HepG2 (cell line): ENCODE data around the gene PDE3A. TPM values are rescaled to one million over a fixed set of nuclear protein-coding genes. Genes with fewer than 3 reads are reported as not detected.

Experiments used
- ATF1 ChIP-seq: IDR thresholded peaks from 2 replicates; pipeline ENCODE4 v1.6.1; 2016; ENCODE audit warnings: mild to moderate bottlenecking, control low read depth
- BHLHE40 ChIP-seq: IDR thresholded peaks from 2 replicates; pipeline ENCODE4 v1.6.1; 2011; ENCODE audit warnings: low read length, improper control_type of control experiment
- ISL2 ChIP-seq: sonication (generic); formaldehyde crosslinking; IDR thresholded peaks from 2 replicates; pipeline ENCODE4 v1.5.0; 2020; ENCODE audit warnings: missing genetic modification reagents
- KLF6 ChIP-seq: IDR thresholded peaks from 2 replicates; pipeline ENCODE4 v1.8.0; 2016; ENCODE audit warnings: missing biosample characterization, missing genetic modification reagents
- RCOR2 ChIP-seq: IDR thresholded peaks from 2 replicates; pipeline ENCODE4 v1.6.1; 2016; ENCODE audit warnings: missing biosample characterization, missing genetic modification reagents
- SOX13 ChIP-seq, 3 experiments: fragments of 450-650 bp in 1 of 3; sonication (generic) in 1 of 3; formaldehyde crosslinking in 1 of 3; IDR thresholded peaks in 2 of 3; conservative IDR thresholded peaks in 1 of 3; 2 replicates each; pipeline versions ENCODE4 v1.5.0 to v1.6.1; 2016 to 2020; ENCODE audit warnings: antibody characterized with exemption in 1 of 3, mild to moderate bottlenecking in 1 of 3, missing compliant biosample characterization in 1 of 3, missing genetic modification reagents in 1 of 3, moderate library complexity in 1 of 3
- TMF1 ChIP-seq: sonication (generic); formaldehyde crosslinking; IDR thresholded peaks from 2 replicates; pipeline ENCODE4 v1.8.1; 2022; ENCODE audit warnings: low read depth, missing genetic modification reagents
- ZBTB8A ChIP-seq: sonication (generic); formaldehyde crosslinking; IDR thresholded peaks from 2 replicates; pipeline ENCODE4 v1.4.0; 2020; ENCODE audit warnings: mild to moderate bottlenecking, low read depth, missing genetic modification reagents, borderline replicate concordance
- ZNF30 ChIP-seq: sonication (generic); formaldehyde crosslinking; IDR thresholded peaks from 2 replicates; pipeline ENCODE4 v1.5.0; 2020; ENCODE audit warnings: mild to moderate bottlenecking, missing genetic modification reagents
- ZNF441 ChIP-seq: sonication (generic); formaldehyde crosslinking; IDR thresholded peaks from 2 replicates; pipeline ENCODE4 v1.7.0; 2021; ENCODE audit warnings: missing genetic modification reagents, borderline replicate concordance
- ZNF713 ChIP-seq: sonication (generic); formaldehyde crosslinking; IDR thresholded peaks from 2 replicates; pipeline ENCODE4 v1.4.0; 2020; ENCODE audit warnings: mild to moderate bottlenecking, missing genetic modification reagents
- polyA plus RNA-seq, 8 experiments: library from polyadenylated mRNA; depleted of rRNA in 3 of 8; stranded (reverse) in 7 of 8; unstranded in 1 of 8; fragments of >200 nt; fragmentation: Illumina TruSeq in 4 of 8; extraction: Trizol in 4 of 8; gene quantifications; 2 replicates each; pipeline versions ENCODE4 v1.2.1 to v1.2.3, GENCODE V29; 2011 to 2016; ENCODE audit warnings: low read depth in 4 of 8, missing spikeins in 1 of 8, mixed read lengths in 1 of 8; ENCODE audit not compliant: insufficient read depth in 1 of 8
- total RNA-seq, 5 experiments: library from RNA; depleted of rRNA; stranded (reverse); fragments of >200 nt; fragmentation: Illumina TruSeq; extraction: Trizol; gene quantifications; 2 replicates each; pipeline ENCODE4 v1.2.3, GENCODE V29; 2016; ENCODE audit warnings: low read depth in 1 of 5
- TF ChIP-seq, protein P1 (sequence below): sonication (generic); formaldehyde crosslinking; IDR thresholded peaks from 2 replicates; pipeline ENCODE4 v1.4.0; 2020; ENCODE audit warnings: missing genetic modification reagents
- TF ChIP-seq, protein P2 (sequence below): sonication (generic); formaldehyde crosslinking; IDR thresholded peaks from 2 replicates; pipeline ENCODE4 v1.4.0; 2020; ENCODE audit warnings: mild to moderate bottlenecking, missing genetic modification reagents, borderline replicate concordance
- TF ChIP-seq, protein P3 (sequence below): sonication (generic); formaldehyde crosslinking; IDR thresholded peaks from 2 replicates; pipeline ENCODE4 v1.8.0; 2023; ENCODE audit warnings: mild to moderate bottlenecking, missing genetic modification reagents
- TF ChIP-seq, protein P4 (sequence below): sonication (generic); formaldehyde crosslinking; IDR thresholded peaks from 2 replicates; pipeline ENCODE4 v1.4.0; 2020; ENCODE audit warnings: missing genetic modification reagents

The PDE3A gene
- total and polyA plus RNA-seq, 2 of the 13 experiments (the other 11 are each of a cell fraction or from before 2014, with no cell fraction given), result 0.77 to 1.5 TPM

DNA sequence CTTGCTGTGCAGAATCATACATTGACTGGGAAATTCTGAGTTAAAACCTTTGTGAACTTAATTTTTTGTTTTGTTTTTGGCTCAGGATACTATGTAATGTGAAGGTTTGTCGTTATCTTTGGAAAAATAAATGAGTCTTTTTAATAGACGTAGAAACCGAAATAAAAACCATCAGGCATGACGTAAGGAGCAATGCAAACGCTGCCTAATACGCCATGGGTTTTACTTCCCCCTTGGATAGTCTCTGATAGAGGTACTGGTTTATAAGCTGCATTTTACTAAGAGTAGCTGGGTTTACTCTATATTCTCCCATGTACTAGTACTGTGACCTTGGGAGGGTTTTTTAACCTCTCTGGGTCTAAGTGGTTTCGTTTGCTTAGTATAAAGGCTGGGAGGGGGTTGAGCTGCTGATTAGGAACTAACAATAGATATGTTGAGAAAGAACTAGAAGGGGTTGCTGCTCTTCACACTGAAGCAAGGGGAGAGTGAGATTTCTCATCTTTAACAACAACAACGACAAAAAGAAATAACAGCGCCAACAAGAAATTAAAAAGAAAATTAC is 260.0 kb downstream of the PDE3A start (continued):
- TF ChIP-seq, protein P1, sequence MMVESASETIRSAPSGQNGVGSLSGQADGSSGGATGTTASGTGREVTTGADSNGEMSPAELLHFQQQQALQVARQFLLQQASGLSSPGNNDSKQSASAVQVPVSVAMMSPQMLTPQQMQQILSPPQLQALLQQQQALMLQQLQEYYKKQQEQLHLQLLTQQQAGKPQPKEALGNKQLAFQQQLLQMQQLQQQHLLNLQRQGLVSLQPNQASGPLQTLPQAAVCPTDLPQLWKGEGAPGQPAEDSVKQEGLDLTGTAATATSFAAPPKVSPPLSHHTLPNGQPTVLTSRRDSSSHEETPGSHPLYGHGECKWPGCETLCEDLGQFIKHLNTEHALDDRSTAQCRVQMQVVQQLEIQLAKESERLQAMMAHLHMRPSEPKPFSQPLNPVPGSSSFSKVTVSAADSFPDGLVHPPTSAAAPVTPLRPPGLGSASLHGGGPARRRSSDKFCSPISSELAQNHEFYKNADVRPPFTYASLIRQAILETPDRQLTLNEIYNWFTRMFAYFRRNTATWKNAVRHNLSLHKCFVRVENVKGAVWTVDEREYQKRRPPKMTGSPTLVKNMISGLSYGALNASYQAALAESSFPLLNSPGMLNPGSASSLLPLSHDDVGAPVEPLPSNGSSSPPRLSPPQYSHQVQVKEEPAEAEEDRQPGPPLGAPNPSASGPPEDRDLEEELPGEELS (CRISPR knock-in tag), result no peak
- TF ChIP-seq, protein P2, sequence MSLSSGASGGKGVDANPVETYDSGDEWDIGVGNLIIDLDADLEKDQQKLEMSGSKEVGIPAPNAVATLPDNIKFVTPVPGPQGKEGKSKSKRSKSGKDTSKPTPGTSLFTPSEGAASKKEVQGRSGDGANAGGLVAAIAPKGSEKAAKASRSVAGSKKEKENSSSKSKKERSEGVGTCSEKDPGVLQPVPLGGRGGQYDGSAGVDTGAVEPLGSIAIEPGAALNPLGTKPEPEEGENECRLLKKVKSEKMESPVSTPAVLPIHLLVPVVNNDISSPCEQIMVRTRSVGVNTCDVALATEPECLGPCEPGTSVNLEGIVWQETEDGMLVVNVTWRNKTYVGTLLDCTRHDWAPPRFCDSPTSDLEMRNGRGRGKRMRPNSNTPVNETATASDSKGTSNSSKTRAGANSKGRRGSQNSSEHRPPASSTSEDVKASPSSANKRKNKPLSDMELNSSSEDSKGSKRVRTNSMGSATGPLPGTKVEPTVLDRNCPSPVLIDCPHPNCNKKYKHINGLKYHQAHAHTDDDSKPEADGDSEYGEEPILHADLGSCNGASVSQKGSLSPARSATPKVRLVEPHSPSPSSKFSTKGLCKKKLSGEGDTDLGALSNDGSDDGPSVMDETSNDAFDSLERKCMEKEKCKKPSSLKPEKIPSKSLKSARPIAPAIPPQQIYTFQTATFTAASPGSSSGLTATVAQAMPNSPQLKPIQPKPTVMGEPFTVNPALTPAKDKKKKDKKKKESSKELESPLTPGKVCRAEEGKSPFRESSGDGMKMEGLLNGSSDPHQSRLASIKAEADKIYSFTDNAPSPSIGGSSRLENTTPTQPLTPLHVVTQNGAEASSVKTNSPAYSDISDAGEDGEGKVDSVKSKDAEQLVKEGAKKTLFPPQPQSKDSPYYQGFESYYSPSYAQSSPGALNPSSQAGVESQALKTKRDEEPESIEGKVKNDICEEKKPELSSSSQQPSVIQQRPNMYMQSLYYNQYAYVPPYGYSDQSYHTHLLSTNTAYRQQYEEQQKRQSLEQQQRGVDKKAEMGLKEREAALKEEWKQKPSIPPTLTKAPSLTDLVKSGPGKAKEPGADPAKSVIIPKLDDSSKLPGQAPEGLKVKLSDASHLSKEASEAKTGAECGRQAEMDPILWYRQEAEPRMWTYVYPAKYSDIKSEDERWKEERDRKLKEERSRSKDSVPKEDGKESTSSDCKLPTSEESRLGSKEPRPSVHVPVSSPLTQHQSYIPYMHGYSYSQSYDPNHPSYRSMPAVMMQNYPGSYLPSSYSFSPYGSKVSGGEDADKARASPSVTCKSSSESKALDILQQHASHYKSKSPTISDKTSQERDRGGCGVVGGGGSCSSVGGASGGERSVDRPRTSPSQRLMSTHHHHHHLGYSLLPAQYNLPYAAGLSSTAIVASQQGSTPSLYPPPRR, result no peak
- TF ChIP-seq TMF1 (CRISPR knock-in tag), result no peak
- TF ChIP-seq, protein P3, sequence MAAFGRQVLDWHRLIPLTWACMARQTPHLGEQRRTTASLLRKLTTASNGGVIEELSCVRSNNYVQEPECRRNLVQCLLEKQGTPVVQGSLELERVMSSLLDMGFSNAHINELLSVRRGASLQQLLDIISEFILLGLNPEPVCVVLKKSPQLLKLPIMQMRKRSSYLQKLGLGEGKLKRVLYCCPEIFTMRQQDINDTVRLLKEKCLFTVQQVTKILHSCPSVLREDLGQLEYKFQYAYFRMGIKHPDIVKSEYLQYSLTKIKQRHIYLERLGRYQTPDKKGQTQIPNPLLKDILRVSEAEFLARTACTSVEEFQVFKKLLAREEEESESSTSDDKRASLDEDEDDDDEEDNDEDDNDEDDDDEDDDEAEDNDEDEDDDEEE (CRISPR knock-in tag), result no peak
- TF ChIP-seq KLF6, result no peak
- TF ChIP-seq ZNF441, result no peak
- no peak for TF ChIP-seq ZNF30 (CRISPR knock-in tag)
- no peak for TF ChIP-seq BHLHE40
- no peak for TF ChIP-seq RCOR2
- no peak for TF ChIP-seq ZBTB8A
- TF ChIP-seq ISL2 (CRISPR knock-in tag), result peak; percentile 25; the same call in 1 of the 2 replicates
- peak; percentile 52; the same call in 1 of the 2 replicates for TF ChIP-seq SOX13 (IDR thresholded peaks at IDR 0.05)
- peak in 1 of 2 experiments; percentile 88; a peak in 2 of 4 replicates for TF ChIP-seq SOX13 (CRISPR knock-in tag; conservative IDR thresholded peaks at IDR 0.05 in 1 of 2, IDR thresholded peaks at IDR 0.05 in 1 of 2)
- TF ChIP-seq ATF1 (CRISPR knock-in tag), result peak; percentile 13; the same call in 1 of the 2 replicates
- TF ChIP-seq ZNF713, result no peak
- TF ChIP-seq, protein P4, sequence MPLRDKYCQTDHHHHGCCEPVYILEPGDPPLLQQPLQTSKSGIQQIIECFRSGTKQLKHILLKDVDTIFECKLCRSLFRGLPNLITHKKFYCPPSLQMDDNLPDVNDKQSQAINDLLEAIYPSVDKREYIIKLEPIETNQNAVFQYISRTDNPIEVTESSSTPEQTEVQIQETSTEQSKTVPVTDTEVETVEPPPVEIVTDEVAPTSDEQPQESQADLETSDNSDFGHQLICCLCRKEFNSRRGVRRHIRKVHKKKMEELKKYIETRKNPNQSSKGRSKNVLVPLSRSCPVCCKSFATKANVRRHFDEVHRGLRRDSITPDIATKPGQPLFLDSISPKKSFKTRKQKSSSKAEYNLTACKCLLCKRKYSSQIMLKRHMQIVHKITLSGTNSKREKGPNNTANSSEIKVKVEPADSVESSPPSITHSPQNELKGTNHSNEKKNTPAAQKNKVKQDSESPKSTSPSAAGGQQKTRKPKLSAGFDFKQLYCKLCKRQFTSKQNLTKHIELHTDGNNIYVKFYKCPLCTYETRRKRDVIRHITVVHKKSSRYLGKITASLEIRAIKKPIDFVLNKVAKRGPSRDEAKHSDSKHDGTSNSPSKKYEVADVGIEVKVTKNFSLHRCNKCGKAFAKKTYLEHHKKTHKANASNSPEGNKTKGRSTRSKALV (CRISPR knock-in tag), result no peak
